GM19452 (cell line): ENCODE results near the gene INTS6L.
"Not testable (repeated sequence)": the region's sequence is repeated elsewhere in the genome, so short reads cannot be mapped to it uniquely, and the experiment has no call there.

Experiments
- ATAC-seq: cut with Tn5 transposase; IDR thresholded peaks from one replicate; pipeline ENCODE4 v1.9.1; 2021; ENCODE audit not compliant: unreplicated experiment

Gene INTS6L

GRCh38 chrX:135522132-135522530, 1.7 kb downstream of the INTS6L start:
- no peak for ATAC-seq

- ATAC-seq: no peak
Observed at GRCh38 chrX:135522878-135523693, 2.6 kb downstream of the INTS6L start.

GRCh38 chrX:135528254-135528653, 7.8 kb downstream of the INTS6L start:
- no peak for ATAC-seq

- no peak for ATAC-seq
Observed at GRCh38 chrX:135528756-135529155, 8.3 kb downstream of the INTS6L start.

- no peak for ATAC-seq
Observed at GRCh38 chrX:135530097-135530496, 9.6 kb downstream of the INTS6L start.

GRCh38 chrX:135531813-135532212, 11.4 kb downstream of the INTS6L start:
- no peak for ATAC-seq

- ATAC-seq: no peak
Observed at GRCh38 chrX:135535077-135535940, 14.8 kb downstream of the INTS6L start.

GRCh38 chrX:135536877-135537276, 16.4 kb downstream of the INTS6L start:
- peak; percentile 55 for ATAC-seq

- no peak for ATAC-seq
Observed at GRCh38 chrX:135541351-135541750, 20.9 kb downstream of the INTS6L start.

GRCh38 chrX:135543172-135543571, 22.7 kb downstream of the INTS6L start:
- no peak for ATAC-seq

GRCh38 chrX:135543924-135544323, 23.5 kb downstream of the INTS6L start:
- peak; percentile 30 for ATAC-seq

GRCh38 chrX:135544338-135544948, 24.0 kb downstream of the INTS6L start:
- peak; percentile 71 for ATAC-seq

- ATAC-seq: no peak
Observed at GRCh38 chrX:135547767-135548166, 27.3 kb downstream of the INTS6L start.

- no peak for ATAC-seq
Observed at GRCh38 chrX:135549519-135549918, 29.1 kb downstream of the INTS6L start.

- peak; percentile 75 for ATAC-seq
Observed at GRCh38 chrX:135556055-135556454, 35.6 kb downstream of the INTS6L start.

- no peak for ATAC-seq
Observed at GRCh38 chrX:135557344-135557743, 36.9 kb downstream of the INTS6L start.

GRCh38 chrX:135572436-135572835, 52.0 kb downstream of the INTS6L start:
- ATAC-seq: no peak

GRCh38 chrX:135581496-135581895, 61.0 kb downstream of the INTS6L start:
- no peak for ATAC-seq

GRCh38 chrX:135585153-135585552, 64.7 kb downstream of the INTS6L start:
- no peak for ATAC-seq

- no peak for ATAC-seq
Observed at GRCh38 chrX:135591871-135592270, 71.4 kb downstream of the INTS6L start.

GRCh38 chrX:135594049-135594448, 73.6 kb downstream of the INTS6L start:
- not testable (repeated sequence) for ATAC-seq

- not testable (repeated sequence) for ATAC-seq
Observed at GRCh38 chrX:135594453-135594852, 74.0 kb downstream of the INTS6L start.
